HG02759 (cell line): ENCODE results near the gene RASD2.

ENCODE experiments used
- ATAC-seq: cut with Tn5 transposase; IDR thresholded peaks from one replicate; pipeline ENCODE4 v1.9.1; 2021; ENCODE audit warnings: mild to moderate bottlenecking, moderate library complexity; ENCODE audit not compliant: unreplicated experiment

RASD2 gene

DNA sequence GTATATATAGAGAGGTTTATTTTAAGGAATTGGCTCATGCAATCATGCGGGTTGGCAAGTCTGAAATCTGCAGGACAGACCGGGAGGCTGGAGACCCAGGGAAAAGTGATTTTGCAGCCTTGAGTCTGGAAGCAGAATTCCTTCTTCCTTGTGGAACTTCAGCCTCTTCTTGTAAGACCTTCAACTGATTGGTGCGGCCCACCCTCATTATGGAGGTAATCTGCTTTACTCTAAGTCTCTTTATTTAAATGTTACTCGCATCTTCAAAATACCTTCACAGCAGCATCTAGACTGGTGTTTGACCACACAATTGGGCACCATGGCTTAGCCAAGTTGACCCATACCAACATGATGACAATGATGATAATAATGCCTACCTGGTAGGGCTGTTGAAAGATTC lies 58.7 kb downstream of the RASD2 start:
- ATAC-seq: no peak

- ATAC-seq: no peak
Measured at GRCh38 chr22:35600476-35600875, 59.8 kb downstream of the RASD2 start.

DNA sequence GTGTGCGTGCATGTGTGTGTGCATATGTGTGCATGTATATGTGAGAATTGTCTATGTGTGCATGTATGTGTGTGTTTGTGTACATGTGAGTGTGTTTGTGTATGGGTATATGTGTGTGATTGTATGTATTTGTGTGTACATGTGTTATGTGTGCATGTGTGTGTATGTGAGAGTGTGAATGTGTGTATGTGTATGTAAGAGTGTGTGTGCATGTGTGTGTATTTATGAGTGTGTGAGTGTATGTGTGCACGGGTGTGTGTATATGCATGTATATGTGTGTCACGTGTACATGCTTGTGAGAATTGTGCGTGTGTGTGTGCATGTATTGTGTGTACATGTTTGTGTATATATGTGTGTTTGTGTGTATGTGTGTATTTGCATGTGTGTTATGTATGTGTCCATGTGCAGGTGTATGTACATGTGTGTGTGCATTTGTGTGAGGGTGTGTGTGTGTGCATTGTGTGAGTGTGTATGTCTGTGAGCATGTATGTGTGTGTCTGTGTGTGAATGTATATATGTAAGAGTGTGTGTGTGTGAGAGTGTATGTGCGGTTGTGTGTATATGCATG lies 60.5 kb downstream of the RASD2 start:
- ATAC-seq: no peak

GRCh38 chr22:35601743-35602615 lies 61.3 kb downstream of the RASD2 start:
- ATAC-seq: no peak
